ENCODE measurements around the gene PLXNA1. TPM values are rescaled to one million over a fixed set of nuclear protein-coding genes. Genes with fewer than 3 reads are reported as not detected.

Gene PLXNA1
- total and polyA plus RNA-seq, 4 donors = 0.92 to 8.3 (median 4.4) TPM

DNA sequence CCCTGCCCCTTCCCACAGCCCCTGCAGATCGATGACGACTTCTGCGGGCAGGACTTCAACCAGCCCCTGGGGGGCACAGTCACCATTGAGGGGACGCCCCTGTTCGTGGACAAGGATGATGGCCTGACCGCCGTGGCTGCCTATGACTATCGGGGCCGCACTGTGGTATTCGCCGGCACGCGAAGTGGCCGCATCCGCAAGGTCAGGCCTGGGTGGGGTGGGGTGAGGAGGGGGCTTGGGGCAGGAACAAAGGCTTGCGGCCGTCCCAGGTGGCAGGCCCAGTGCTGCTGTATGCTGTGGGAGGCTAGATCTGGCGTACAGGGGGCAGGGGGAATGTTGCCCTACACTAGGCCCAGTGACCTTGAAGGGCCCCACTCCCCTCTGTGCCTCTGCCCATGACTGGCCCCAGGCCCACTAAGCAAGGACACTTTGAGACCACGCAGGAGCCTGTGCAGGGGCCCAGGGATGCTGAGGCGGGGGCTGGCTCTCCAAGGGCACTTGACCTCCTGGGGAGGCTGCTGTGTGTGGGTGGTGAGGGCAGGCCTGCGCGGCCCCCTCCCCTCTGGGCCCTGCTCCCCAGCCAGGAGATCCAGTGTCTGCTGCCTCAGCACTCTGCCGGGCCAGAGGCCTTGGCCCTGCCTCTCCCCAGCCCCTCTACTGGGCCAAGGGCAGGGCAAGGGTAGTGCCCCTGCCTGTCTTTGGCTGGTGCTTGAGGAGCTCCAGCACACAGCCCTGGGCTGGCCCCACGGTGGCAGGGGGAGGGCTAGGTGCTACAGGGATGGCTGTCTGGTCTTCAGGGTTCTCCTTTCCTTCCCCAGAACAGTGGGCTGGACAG, 8.7 kb downstream of the PLXNA1 start:
- no peak for DNase-seq (ENCODE audit: low spot score)
- Histone ChIP-seq H3K4me1 (ENCODE audit: control insufficient read depth in 4 of 4, insufficient read depth in 4 of 4, low read length in 3 of 4) (no peaks in the 10 kb centered on the region), H3K4me3 (ENCODE audit: low read depth in 1 of 3, low read length in 3 of 3) (no peak overlapping the region), H3K36me3 (ENCODE audit: control insufficient read depth in 4 of 4, insufficient read depth in 3 of 4, low read depth in 1 of 4, low read length in 3 of 4) (peaks cover 0 to 14% (median under 1%) of the 10 kb centered on the region in 4 donors), H3K9me3 (ENCODE audit: control insufficient read depth in 4 of 4, low read length in 3 of 4) (no peaks in the 10 kb centered on the region), H3K9ac (ENCODE audit: low read depth in 1 of 2, low read length in 2 of 2) (no peak overlapping the region), H3K27ac (ENCODE audit: low read depth in 1 of 2, low read length in 2 of 2) (no peak overlapping the region), H3K27me3 (ENCODE audit: control insufficient read depth in 4 of 4, insufficient read depth in 4 of 4, low read length in 3 of 4) (no peaks in the 10 kb centered on the region)
- 94% methylated on average over 24 of the region's 24 CpGs for WGBS
- no peak for TF ChIP-seq TAF1 (conservative IDR thresholded peaks at IDR 0.05)
- no peak for TF ChIP-seq GABPA (IDR thresholded peaks at IDR 0.05 in 1 of 2, conservative IDR thresholded peaks at IDR 0.05 in 1 of 2)
- TF ChIP-seq HNF4G (IDR thresholded peaks at IDR 0.05) = no peak
- TF ChIP-seq, protein P1, sequence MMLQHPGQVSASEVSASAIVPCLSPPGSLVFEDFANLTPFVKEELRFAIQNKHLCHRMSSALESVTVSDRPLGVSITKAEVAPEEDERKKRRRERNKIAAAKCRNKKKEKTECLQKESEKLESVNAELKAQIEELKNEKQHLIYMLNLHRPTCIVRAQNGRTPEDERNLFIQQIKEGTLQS (IDR thresholded peaks at IDR 0.05) = no peak
- TF ChIP-seq, protein P2, sequence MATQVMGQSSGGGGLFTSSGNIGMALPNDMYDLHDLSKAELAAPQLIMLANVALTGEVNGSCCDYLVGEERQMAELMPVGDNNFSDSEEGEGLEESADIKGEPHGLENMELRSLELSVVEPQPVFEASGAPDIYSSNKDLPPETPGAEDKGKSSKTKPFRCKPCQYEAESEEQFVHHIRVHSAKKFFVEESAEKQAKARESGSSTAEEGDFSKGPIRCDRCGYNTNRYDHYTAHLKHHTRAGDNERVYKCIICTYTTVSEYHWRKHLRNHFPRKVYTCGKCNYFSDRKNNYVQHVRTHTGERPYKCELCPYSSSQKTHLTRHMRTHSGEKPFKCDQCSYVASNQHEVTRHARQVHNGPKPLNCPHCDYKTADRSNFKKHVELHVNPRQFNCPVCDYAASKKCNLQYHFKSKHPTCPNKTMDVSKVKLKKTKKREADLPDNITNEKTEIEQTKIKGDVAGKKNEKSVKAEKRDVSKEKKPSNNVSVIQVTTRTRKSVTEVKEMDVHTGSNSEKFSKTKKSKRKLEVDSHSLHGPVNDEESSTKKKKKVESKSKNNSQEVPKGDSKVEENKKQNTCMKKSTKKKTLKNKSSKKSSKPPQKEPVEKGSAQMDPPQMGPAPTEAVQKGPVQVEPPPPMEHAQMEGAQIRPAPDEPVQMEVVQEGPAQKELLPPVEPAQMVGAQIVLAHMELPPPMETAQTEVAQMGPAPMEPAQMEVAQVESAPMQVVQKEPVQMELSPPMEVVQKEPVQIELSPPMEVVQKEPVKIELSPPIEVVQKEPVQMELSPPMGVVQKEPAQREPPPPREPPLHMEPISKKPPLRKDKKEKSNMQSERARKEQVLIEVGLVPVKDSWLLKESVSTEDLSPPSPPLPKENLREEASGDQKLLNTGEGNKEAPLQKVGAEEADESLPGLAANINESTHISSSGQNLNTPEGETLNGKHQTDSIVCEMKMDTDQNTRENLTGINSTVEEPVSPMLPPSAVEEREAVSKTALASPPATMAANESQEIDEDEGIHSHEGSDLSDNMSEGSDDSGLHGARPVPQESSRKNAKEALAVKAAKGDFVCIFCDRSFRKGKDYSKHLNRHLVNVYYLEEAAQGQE (IDR thresholded peaks at IDR 0.05) = no peak
- TF ChIP-seq, protein P3, sequence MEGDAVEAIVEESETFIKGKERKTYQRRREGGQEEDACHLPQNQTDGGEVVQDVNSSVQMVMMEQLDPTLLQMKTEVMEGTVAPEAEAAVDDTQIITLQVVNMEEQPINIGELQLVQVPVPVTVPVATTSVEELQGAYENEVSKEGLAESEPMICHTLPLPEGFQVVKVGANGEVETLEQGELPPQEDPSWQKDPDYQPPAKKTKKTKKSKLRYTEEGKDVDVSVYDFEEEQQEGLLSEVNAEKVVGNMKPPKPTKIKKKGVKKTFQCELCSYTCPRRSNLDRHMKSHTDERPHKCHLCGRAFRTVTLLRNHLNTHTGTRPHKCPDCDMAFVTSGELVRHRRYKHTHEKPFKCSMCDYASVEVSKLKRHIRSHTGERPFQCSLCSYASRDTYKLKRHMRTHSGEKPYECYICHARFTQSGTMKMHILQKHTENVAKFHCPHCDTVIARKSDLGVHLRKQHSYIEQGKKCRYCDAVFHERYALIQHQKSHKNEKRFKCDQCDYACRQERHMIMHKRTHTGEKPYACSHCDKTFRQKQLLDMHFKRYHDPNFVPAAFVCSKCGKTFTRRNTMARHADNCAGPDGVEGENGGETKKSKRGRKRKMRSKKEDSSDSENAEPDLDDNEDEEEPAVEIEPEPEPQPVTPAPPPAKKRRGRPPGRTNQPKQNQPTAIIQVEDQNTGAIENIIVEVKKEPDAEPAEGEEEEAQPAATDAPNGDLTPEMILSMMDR (IDR thresholded peaks at IDR 0.05; ENCODE audit: low read depth, low read length, missing input control) = no peak
- TF ChIP-seq, protein P4, sequence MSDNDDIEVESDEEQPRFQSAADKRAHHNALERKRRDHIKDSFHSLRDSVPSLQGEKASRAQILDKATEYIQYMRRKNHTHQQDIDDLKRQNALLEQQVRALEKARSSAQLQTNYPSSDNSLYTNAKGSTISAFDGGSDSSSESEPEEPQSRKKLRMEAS (IDR thresholded peaks at IDR 0.05) = no peak
- TF ChIP-seq, protein P5, sequence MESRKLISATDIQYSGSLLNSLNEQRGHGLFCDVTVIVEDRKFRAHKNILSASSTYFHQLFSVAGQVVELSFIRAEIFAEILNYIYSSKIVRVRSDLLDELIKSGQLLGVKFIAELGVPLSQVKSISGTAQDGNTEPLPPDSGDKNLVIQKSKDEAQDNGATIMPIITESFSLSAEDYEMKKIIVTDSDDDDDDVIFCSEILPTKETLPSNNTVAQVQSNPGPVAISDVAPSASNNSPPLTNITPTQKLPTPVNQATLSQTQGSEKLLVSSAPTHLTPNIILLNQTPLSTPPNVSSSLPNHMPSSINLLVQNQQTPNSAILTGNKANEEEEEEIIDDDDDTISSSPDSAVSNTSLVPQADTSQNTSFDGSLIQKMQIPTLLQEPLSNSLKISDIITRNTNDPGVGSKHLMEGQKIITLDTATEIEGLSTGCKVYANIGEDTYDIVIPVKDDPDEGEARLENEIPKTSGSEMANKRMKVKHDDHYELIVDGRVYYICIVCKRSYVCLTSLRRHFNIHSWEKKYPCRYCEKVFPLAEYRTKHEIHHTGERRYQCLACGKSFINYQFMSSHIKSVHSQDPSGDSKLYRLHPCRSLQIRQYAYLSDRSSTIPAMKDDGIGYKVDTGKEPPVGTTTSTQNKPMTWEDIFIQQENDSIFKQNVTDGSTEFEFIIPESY (IDR thresholded peaks at IDR 0.05) = no peak
- no peak for TF ChIP-seq JUND (IDR thresholded peaks at IDR 0.05)
- no peak for TF ChIP-seq RAD21 (IDR thresholded peaks at IDR 0.05)
- TF ChIP-seq FOXA1 (IDR thresholded peaks at IDR 0.05) = no peak
- TF ChIP-seq RXRA (IDR thresholded peaks at IDR 0.05) = no peak
- no peak for TF ChIP-seq FOXA2 (IDR thresholded peaks at IDR 0.05)
- TF ChIP-seq SP1 (IDR thresholded peaks at IDR 0.05) = no peak
- no peak for TF ChIP-seq YY1 (IDR thresholded peaks at IDR 0.05)
- no peak for TF ChIP-seq HNF4A (conservative IDR thresholded peaks at IDR 0.05)
